Measurements from ENCODE around the gene PTPRT. TPM values are rescaled to one million over a fixed set of nuclear protein-coding genes. Genes with fewer than 3 reads are reported as not detected.

The PTPRT gene
- total and polyA plus RNA-seq, 12 donors, result 0.04 to 0.53 (median 0.22) TPM; not detected in 1

DNA sequence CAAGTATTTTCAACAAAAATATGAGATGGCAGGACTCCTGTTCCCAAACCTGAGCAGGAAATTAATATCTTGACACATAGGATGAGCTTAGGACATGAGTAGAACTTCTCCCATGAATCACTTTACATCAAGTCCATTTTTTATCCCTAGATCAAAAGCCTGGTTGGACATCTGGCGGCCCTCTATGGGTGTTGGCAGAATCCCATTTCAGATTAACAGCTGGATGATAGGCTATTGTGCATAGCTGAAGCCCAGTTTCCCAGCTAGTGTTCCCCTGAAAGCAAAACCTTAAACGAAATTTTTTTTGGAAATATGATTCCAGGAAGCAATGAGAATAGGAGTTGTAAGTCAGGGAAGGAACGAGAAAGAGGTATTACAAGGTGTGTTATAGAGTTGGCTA lies 1122.1 kb downstream of the PTPRT start:
- DNase-seq, result no peak
- intact Hi-C loops (cut with DNase I), result no loop called here
- no peak for ATAC-seq
- H3K27ac ChIP-seq, result no peak overlapping the region
- H3K27me3 ChIP-seq, result peaks cover 0 to 13% (median 0%) of the 10 kb centered on the region in 7 donors
- H3K4me1 ChIP-seq, result no peaks in the 10 kb centered on the region
- 49% methylated on average over 3 of the region's 3 CpGs for WGBS, 2 donors
- no peaks in the 10 kb centered on the region for H3K9me3 ChIP-seq
- H3K4me3 ChIP-seq, result no peak overlapping the region
- H3K36me3 ChIP-seq, result no peaks in the 10 kb centered on the region
- TF ChIP-seq, protein P1, sequence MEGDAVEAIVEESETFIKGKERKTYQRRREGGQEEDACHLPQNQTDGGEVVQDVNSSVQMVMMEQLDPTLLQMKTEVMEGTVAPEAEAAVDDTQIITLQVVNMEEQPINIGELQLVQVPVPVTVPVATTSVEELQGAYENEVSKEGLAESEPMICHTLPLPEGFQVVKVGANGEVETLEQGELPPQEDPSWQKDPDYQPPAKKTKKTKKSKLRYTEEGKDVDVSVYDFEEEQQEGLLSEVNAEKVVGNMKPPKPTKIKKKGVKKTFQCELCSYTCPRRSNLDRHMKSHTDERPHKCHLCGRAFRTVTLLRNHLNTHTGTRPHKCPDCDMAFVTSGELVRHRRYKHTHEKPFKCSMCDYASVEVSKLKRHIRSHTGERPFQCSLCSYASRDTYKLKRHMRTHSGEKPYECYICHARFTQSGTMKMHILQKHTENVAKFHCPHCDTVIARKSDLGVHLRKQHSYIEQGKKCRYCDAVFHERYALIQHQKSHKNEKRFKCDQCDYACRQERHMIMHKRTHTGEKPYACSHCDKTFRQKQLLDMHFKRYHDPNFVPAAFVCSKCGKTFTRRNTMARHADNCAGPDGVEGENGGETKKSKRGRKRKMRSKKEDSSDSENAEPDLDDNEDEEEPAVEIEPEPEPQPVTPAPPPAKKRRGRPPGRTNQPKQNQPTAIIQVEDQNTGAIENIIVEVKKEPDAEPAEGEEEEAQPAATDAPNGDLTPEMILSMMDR (IDR thresholded peaks at IDR 0.05), result no peak

DNA sequence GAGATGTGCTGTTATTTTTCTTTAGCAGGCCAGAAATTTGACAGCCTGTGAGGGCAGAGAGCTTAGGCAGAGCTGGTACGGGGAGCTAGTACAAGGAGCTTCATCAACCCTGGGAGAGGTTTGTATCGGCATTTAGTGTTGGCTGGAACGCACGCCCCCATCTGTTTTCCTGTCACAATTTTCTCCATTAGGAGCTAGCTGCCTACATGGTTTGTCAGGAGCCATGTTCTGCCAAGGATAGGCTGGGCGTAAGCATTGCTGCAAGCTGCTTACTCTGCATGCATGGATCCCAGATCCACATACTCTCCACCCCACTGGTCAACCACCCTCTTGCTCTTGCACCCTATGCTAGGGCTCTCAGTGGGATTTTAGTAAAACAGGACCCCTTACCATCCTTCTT lies 1122.5 kb downstream of the PTPRT start:
- TF ChIP-seq, protein P1 (IDR thresholded peaks at IDR 0.05), result no peak
- intact Hi-C loops (cut with DNase I), result no loop called here
- no peaks in the 10 kb centered on the region for H3K9me3 ChIP-seq
- peaks cover 0 to 13% (median 0%) of the 10 kb centered on the region in 7 donors for H3K27me3 ChIP-seq
- H3K4me3 ChIP-seq, result no peak overlapping the region
- WGBS, 2 donors, result 75 to 93% methylated on average over 5 of the region's 5 CpGs
- ATAC-seq, result no peak
- H3K4me1 ChIP-seq, result no peaks in the 10 kb centered on the region
- no peak overlapping the region for H3K27ac ChIP-seq
- H3K36me3 ChIP-seq, result no peaks in the 10 kb centered on the region
- DNase-seq, result no peak

DNA sequence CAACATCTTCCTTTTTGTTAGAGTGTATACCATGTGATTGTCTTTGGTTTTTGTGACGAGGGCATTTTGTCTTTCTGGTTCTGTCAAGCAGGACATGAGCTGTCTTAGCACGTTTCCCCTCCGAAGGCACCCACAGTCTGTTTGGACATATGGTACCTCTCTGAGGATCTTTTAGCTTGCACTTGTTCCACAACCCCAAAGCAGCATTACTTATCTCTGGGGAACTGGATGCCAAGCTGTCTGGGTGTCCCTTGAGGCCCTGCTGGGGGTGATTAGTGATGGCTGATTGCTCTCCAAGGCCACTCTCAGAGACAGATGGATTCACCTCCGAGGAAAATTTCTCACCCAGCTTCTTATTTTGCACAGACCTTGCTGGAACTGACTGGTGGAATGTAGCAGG lies 1126.6 kb downstream of the PTPRT start:
- DNase-seq (no peak), ATAC-seq (no peak)
- Histone ChIP-seq H3K4me3 (no peak overlapping the region), H3K9me3 (no peaks in the 10 kb centered on the region), H3K27me3 (no peaks in the 10 kb centered on the region), H3K4me1 (no peaks in the 10 kb centered on the region), H3K27ac (no peak overlapping the region), H3K36me3 (no peaks in the 10 kb centered on the region)
- intact Hi-C loops (cut with DNase I), result no loop called here
- TF ChIP-seq, protein P1 (IDR thresholded peaks at IDR 0.05), result no peak
- WGBS, 2 donors, result 66 to 78% methylated on average over 4 of the region's 4 CpGs

DNA sequence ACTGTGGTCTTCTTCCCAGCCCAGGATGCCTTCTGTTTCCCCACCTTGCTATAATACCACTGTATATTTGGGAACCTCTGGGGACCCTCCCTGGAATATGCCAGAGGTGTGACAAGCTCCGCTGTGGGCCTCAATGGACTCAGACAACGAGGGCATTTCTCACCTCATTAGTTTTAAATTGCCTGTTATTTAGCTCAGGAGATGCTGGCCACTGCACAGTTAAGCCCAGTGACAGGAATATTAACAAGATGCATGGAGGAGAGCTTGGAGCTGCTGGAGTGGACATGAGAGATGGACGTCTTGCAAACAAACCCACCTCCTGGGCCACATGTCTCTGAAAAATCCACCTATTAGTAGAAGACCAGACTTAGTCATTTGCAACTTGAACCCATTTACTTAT lies 1136.4 kb downstream of the PTPRT start:
- DNase-seq (no peak), ATAC-seq (no peak)
- TF ChIP-seq, protein P1 (IDR thresholded peaks at IDR 0.05), result no peak
- Histone ChIP-seq H3K36me3 (no peaks in the 10 kb centered on the region), H3K4me3 (no peak overlapping the region), H3K9me3 (no peaks in the 10 kb centered on the region), H3K27ac (no peak overlapping the region), H3K4me1 (no peaks in the 10 kb centered on the region), H3K27me3 (peaks cover 0 to 7% (median 0%) of the 10 kb centered on the region in 7 donors)
- intact Hi-C loops (cut with DNase I), result no loop called here
- WGBS, 2 donors, result 69 to 73% methylated on average over 3 of the region's 3 CpGs

Data from heart right ventricle (tissue), 16 donors.